MM.1S (cell line): ENCODE measurements around the gene TSGA10.
"Not testable (repeated sequence)": the region's sequence is repeated elsewhere in the genome, so short reads cannot be mapped to it uniquely, and the experiment has no call there.

Experiments used
- DNase-seq: peaks from one replicate; pipeline ENCODE4 v3.0.0-alpha.2; 2015
- H2AFZ ChIP-seq: fragments of 300-600 bp; sonication (generic); 2 replicates; pipeline ENCODE4 v1.6.0; 2016; ENCODE audit warnings: antibody characterized with exemption, low read length
- H3F3A ChIP-seq: fragments of 300-600 bp; sonication (generic); 2 replicates; pipeline ENCODE4 v1.6.1; 2016; ENCODE audit warnings: mild to moderate bottlenecking, antibody characterized with exemption, low read length, moderate library complexity, mixed read lengths; ENCODE audit not compliant: insufficient read depth
- H3K27ac ChIP-seq: fragments of 300-600 bp; sonication (generic); 2 replicates; pipeline ENCODE4 v1.5.1; 2016; ENCODE audit warnings: mild to moderate bottlenecking, low read length
- H3K27me3 ChIP-seq: fragments of 300-600 bp; sonication (generic); replicated peaks from 2 replicates; pipeline ENCODE4 v1.6.0; 2016; ENCODE audit warnings: low read length; ENCODE audit not compliant: insufficient read depth
- H3K36me3 ChIP-seq: fragments of 300-600 bp; sonication (generic); replicated peaks from 2 replicates; pipeline ENCODE4 v1.6.1; 2016; ENCODE audit warnings: mild to moderate bottlenecking, low read length, mixed read lengths; ENCODE audit not compliant: insufficient read depth
- H3K4me1 ChIP-seq: fragments of 300-600 bp; sonication (generic); 2 replicates; pipeline ENCODE4 v1.6.1; 2016; ENCODE audit warnings: low read length, mixed read lengths
- H3K4me2 ChIP-seq: fragments of 300-600 bp; sonication (generic); 2 replicates; pipeline ENCODE4 v1.6.0; 2016; ENCODE audit warnings: low read depth, low read length
- H3K4me3 ChIP-seq: fragments of 300-600 bp; sonication (generic); 2 replicates; pipeline ENCODE4 v1.5.1; 2016; ENCODE audit warnings: low read length, mixed read lengths
- H3K79me2 ChIP-seq: fragments of 300-600 bp; sonication (generic); 2 replicates; pipeline ENCODE4 v1.6.1; 2016; ENCODE audit warnings: mixed run types, low read length, mixed read lengths
- H3K9ac ChIP-seq: fragments of 300-600 bp; sonication (generic); 2 replicates; pipeline ENCODE4 v1.6.1; 2016; ENCODE audit warnings: low read length, mixed read lengths
- H3K9me2 ChIP-seq: fragments of 300-600 bp; sonication (generic); replicated peaks from 2 replicates; pipeline ENCODE4 v1.6.1; 2016; ENCODE audit warnings: mild to moderate bottlenecking, low read length, mixed read lengths; ENCODE audit not compliant: insufficient read depth
- H3K9me3 ChIP-seq: fragments of 300-600 bp; sonication (generic); replicated peaks from 2 replicates; pipeline ENCODE4 v1.6.1; 2016; ENCODE audit warnings: mild to moderate bottlenecking, low read length, mixed read lengths; ENCODE audit not compliant: insufficient read depth
- H4K20me1 ChIP-seq: fragments of 300-600 bp; sonication (generic); 2 replicates; pipeline ENCODE4 v1.6.1; 2016; ENCODE audit warnings: mild to moderate bottlenecking, low read length, moderate library complexity, mixed read lengths; ENCODE audit not compliant: insufficient read depth
- EZH2 ChIP-seq: fragments of 300-600 bp; sonication (generic); optimal IDR thresholded peaks from 2 replicates; pipeline ENCODE3; 2017; ENCODE audit warnings: low read depth, mild to moderate bottlenecking, antibody characterized with exemption, low read length, mixed read lengths
- EZH2phosphoT487 ChIP-seq: fragments of 300-600 bp; sonication (generic); IDR thresholded peaks from 2 replicates; pipeline ENCODE4 v1.6.1; 2018; ENCODE audit warnings: antibody characterized with exemption, low read length
- TF ChIP-seq, protein P1 (sequence below): fragments of 300-600 bp; sonication (generic); IDR thresholded peaks from 2 replicates; pipeline ENCODE4 v1.5.1; 2016; ENCODE audit warnings: antibody characterized with exemption, low read length, mixed read lengths

Gene TSGA10

DNA sequence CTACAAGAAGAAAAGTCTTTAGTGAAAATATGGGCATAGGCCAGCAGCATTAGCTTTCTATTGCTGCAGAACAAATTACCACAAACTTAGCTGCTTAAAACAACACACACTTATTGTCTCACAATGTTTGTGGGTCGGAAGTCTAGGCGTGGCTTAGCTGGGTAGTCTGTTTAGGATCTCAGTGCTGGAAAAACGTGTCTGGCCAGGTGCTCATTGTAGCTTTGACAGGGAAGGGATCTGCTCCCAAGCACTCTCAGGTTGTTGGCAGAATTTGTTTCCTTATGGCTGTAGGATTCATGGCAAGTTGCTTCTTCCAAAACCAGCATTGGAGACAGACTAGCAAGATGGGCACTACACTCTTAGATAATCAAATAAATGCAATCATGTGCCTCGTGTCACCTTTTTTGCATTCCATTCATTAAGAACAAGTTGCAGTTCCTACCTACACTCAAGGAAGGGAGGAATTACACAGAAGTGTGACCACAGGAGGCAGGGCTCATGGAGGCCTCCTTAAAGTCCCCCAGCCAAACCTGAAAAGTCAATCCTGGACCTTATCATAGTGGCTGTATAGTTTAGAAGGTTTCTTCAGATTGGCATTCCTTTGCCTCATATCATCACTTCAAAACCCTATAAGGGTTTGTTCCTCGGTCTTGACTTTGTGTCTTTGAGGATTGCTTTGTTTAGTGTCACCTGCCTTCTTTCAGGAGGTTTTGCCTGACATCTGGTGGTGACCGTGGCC is 43.5 kb upstream of the TSGA10 start:
- TF ChIP-seq, protein P1, sequence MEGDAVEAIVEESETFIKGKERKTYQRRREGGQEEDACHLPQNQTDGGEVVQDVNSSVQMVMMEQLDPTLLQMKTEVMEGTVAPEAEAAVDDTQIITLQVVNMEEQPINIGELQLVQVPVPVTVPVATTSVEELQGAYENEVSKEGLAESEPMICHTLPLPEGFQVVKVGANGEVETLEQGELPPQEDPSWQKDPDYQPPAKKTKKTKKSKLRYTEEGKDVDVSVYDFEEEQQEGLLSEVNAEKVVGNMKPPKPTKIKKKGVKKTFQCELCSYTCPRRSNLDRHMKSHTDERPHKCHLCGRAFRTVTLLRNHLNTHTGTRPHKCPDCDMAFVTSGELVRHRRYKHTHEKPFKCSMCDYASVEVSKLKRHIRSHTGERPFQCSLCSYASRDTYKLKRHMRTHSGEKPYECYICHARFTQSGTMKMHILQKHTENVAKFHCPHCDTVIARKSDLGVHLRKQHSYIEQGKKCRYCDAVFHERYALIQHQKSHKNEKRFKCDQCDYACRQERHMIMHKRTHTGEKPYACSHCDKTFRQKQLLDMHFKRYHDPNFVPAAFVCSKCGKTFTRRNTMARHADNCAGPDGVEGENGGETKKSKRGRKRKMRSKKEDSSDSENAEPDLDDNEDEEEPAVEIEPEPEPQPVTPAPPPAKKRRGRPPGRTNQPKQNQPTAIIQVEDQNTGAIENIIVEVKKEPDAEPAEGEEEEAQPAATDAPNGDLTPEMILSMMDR: no peak
- TF ChIP-seq EZH2 (no peak), EZH2phosphoT487 (no peak)
- no peak overlapping the region for H2AFZ ChIP-seq
- no peak overlapping the region for H3K9ac ChIP-seq
- H3K9me2 ChIP-seq: no peaks in the 10 kb centered on the region
- H3K4me1 ChIP-seq: no peaks in the 10 kb centered on the region
- no peaks in the 10 kb centered on the region for H3K27me3 ChIP-seq
- no peak overlapping the region for H3K27ac ChIP-seq
- no peaks in the 10 kb centered on the region for H3F3A ChIP-seq
- no peaks in the 10 kb centered on the region for H4K20me1 ChIP-seq
- no peaks in the 10 kb centered on the region; the same call in 1 of the 2 replicates for H3K36me3 ChIP-seq
- H3K4me2 ChIP-seq: no peak overlapping the region
- no peaks in the 10 kb centered on the region for H3K9me3 ChIP-seq
- H3K79me2 ChIP-seq: no peaks in the 10 kb centered on the region
- no peak for DNase-seq
- H3K4me3 ChIP-seq: no peak overlapping the region

- H3K4me3 ChIP-seq, H3K9ac ChIP-seq, H3K27ac ChIP-seq, H3K36me3 ChIP-seq, H3K27me3 ChIP-seq, H3K4me2 ChIP-seq, H3F3A ChIP-seq, H3K9me2 ChIP-seq, H2AFZ ChIP-seq, H3K79me2 ChIP-seq, H3K9me3 ChIP-seq, H4K20me1 ChIP-seq, H3K4me1 ChIP-seq, DNase-seq: not testable (repeated sequence)
Observed at GRCh38 chr2:99192364-99192763, 37.6 kb upstream of the TSGA10 start.

DNA sequence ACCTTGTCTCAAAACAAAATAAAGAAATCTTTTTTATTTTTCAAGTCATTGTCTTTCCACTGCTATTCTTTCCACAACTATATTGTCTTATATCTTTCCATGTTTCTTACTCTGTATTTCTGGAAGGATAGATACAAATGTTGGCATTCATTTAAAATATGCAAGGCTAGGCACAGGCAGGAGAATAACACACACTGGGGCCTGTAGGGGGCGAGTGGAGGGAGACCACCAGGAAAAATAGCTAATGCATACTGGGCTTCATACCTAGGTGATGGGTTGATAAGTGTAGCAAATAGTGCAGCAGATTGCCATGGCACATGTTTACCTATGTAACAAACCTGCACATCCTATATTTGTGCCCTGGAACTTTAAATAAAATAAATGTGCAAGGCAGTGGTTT is 35.8 kb upstream of the TSGA10 start:
- Histone ChIP-seq H2AFZ (no peak overlapping the region), H3K4me1 (no peaks in the 10 kb centered on the region), H3K9me2 (no peaks in the 10 kb centered on the region), H3K9me3 (no peaks in the 10 kb centered on the region), H3K4me3 (no peak overlapping the region), H3F3A (no peaks in the 10 kb centered on the region), H3K36me3 (no peaks in the 10 kb centered on the region; the same call in 1 of the 2 replicates), H4K20me1 (no peaks in the 10 kb centered on the region), H3K4me2 (no peak overlapping the region), H3K27ac (no peak overlapping the region), H3K9ac (no peak overlapping the region), H3K79me2 (peaks cover 3% of the 10 kb centered on the region), H3K27me3 (no peaks in the 10 kb centered on the region)
- DNase-seq: no peak
- TF ChIP-seq, protein P1: no peak; the same call in 1 of the 2 replicates
- TF ChIP-seq EZH2 (no peak), EZH2phosphoT487 (no peak)

DNA sequence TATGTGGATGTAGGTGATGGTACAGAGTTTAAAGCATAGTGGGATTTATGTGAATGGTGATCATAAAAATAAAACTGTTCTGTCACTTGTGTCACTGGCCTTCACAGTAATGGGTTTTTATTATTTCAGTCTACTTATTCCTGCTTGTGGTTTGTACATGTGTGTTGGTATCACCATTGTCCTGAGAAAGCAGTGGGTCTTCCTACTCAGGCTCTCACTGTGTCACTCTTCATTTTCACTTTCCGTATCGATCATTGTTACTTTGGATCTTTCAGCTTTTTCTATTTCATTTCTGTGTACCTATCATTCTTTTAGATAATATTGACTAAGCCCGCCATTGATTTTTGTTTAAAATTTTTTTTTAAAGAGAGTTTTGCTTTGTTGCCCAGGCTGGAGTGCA is 33.6 kb upstream of the TSGA10 start:
- H3K9me3 ChIP-seq: no peaks in the 10 kb centered on the region
- TF ChIP-seq, protein P1: no peak
- TF ChIP-seq EZH2: no peak
- no peaks in the 10 kb centered on the region for H3K9me2 ChIP-seq
- DNase-seq: no peak
- H3K4me2 ChIP-seq: no peak overlapping the region
- no peak overlapping the region for H3K9ac ChIP-seq
- no peaks in the 10 kb centered on the region for H3F3A ChIP-seq
- no peak overlapping the region for H3K4me3 ChIP-seq
- H3K36me3 ChIP-seq: no peaks in the 10 kb centered on the region
- H2AFZ ChIP-seq: no peak overlapping the region
- H3K79me2 ChIP-seq: peaks cover 25% of the 10 kb centered on the region
- H3K27ac ChIP-seq: no peak overlapping the region
- no peaks in the 10 kb centered on the region for H3K4me1 ChIP-seq
- no peaks in the 10 kb centered on the region for H4K20me1 ChIP-seq
- no peaks in the 10 kb centered on the region for H3K27me3 ChIP-seq
